LNCAP (cell line): ENCODE measurements around the gene DELE1.

Experiments used
- CTCF ChIP-seq: fragments of 450-650 bp; IDR thresholded peaks from 2 replicates; pipeline ENCODE4 v1.5.1; 2017; ENCODE audit warnings: mild to moderate bottlenecking

Gene DELE1

GRCh38 chr5:141910271-141910673, 13.4 kb upstream of the DELE1 start:
- no peak for TF ChIP-seq CTCF

GRCh38 chr5:141913560-141914198, 10.0 kb upstream of the DELE1 start:
- TF ChIP-seq CTCF = no peak

- TF ChIP-seq CTCF = no peak
These were observed 9.4 kb upstream of the DELE1 start for GRCh38 chr5:141914199-141914743.

DNA sequence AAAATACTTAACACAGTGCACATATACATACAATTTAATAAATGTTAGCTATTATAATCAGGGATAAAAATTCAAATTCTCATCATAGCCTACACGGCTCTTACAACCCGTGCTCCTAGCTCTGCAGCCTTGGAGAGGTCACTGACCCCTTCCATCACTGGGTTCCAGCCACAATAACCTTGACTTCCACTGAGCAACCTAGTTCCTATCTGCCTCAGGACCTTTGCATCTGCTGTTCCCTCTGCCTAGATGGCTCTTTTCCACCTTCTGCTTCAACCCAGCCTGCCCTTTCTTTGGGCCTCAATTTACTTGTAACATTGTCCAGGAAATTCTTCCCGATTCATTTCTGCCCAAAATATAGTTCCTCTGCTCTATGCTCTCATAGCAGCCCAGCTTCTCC, 8.9 kb upstream of the DELE1 start:
- TF ChIP-seq CTCF = no peak

DNA sequence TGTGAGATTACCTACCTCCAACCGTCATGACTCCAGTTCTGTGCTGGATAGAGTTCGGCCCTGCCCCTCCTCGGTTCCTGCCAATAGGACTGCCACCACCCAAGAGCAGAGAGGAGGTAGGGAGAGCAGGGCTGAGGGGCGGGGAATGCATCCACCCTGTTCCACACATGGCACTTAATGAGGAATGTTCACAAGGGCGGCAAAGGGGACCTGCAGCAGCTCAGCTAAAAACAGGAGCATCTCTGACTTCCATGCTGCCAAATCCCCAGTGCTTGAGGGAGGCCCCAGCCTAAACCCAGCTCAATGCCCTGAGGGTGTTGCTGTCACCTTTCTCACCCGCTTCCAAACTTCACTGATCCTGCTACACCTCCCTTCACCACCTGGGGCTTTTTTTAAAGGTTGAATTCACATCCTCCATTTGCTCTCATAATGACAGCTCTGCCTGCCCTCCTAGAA, 7.8 kb upstream of the DELE1 start:
- no peak for TF ChIP-seq CTCF

DNA sequence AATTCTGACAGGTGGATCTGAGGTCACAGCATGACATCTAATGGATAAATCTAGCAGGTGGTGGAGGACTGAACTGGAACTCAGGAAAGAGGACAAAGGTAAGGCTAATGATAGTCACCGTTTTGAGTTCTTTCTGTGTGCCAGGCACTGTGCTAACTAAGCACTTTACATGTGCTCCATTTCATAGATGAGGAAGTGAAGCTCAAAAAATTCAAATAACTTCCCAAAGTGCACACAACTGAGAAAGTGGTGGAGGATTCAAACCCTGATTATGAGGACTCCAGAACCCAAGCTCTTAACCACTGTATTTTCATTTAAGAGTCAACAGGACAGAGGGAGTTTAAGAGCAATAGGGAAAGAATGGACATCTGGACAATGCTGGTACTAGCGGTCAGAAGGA, 7.1 kb upstream of the DELE1 start:
- no peak for TF ChIP-seq CTCF

DNA sequence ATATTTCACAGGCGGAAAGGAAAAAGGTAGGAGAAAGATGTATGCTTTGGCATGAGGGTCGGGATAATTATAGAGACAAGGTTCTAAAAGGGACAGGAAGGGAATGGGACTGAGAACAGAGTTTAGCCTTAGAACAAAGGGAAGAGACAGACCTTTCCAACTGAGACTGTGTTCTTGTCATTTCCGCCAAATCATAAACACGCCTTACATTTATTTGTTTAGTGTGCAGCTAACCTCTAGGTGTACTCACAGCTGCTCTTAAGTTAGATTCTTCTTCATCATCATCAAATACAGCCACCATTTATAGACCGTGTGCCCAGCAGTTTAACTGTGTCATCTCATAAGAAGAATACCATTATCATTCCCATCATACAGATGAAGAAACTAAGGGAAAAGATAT, 5.9 kb upstream of the DELE1 start:
- no peak for TF ChIP-seq CTCF
